HG03460 (cell line): Measurements from ENCODE around the gene HIP1.
"Not testable (repeated sequence)": the region's sequence is repeated elsewhere in the genome, so short reads cannot be mapped to it uniquely, and the experiment has no call there.

ENCODE experiments used
- ATAC-seq: cut with Tn5 transposase; IDR thresholded peaks from one replicate; pipeline ENCODE4 v1.9.1; 2021; ENCODE audit not compliant: unreplicated experiment

The HIP1 gene

DNA sequence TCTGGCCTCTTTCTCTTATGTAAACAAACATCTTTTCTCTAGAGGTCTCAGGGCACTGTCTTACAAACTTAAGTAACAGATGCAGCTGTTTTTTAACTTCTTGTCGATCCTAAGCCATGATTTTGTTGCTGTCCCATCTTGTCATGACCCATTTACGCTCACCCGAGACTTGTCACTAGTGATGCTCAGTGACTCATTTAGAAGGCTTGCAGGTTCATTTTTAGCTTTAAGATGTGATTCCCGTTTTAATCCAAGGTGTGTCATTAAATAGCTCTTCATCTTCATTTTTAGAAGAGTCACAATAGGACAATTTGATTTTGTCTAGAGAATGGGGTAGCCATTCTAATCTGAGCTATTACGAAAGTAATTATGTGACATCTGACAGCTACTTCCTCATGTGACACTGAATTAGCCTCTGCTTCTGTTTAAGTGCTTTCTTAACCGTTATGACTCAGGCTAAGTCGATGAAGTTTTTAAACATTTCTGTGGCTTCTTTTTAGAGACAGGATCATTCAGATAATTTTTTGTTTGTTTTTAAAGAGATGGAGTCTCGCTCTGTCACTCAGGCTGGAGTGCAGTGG lies 203.9 kb downstream of the HIP1 start:
- ATAC-seq: no peak

GRCh38 chr7:75533926-75534325 lies 204.8 kb downstream of the HIP1 start:
- ATAC-seq: no peak

DNA sequence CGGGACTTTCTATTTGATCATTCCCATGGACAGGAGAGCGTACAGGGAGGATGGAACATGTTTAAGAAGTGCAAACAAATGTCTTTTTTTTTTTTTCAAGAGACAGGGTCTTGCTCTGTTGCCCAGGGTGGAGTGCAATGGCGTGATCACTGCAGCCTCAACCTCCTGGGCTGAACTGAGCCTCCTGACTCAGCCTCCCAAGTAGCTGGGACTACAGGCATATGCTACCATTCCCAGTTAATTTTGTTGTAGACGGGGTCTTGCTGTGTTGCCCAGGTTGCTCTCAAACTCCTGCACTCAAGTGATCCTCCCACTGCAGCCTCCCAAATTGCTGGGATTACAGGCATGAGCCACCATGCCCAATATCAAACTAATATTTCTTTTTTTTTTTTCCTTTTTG lies 206.1 kb downstream of the HIP1 start:
- ATAC-seq: no peak

GRCh38 chr7:75531359-75531821 lies 207.4 kb downstream of the HIP1 start:
- ATAC-seq: no peak

GRCh38 chr7:75527224-75527722 lies 211.5 kb downstream of the HIP1 start:
- not testable (repeated sequence) for ATAC-seq

DNA sequence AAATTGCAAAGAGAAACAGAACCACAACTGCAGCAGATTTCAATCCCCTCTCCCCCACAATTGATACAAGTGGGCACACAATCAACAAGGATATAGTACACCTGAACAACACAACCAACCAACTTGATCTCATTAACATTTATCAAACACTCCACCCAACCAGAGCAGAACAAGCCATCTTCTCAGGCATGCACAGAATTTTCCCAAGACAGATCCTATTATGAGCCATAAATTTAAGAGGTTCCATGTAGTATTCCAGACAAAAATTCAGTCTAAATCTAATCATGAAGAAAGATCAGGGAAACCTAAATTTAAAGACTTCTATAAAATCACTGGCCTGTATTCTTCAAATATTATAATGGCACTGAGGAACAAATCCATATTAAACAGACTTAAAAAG lies 217.0 kb downstream of the HIP1 start:
- not testable (repeated sequence) for ATAC-seq

GRCh38 chr7:75518842-75519241 lies 219.9 kb downstream of the HIP1 start:
- not testable (repeated sequence) for ATAC-seq

DNA sequence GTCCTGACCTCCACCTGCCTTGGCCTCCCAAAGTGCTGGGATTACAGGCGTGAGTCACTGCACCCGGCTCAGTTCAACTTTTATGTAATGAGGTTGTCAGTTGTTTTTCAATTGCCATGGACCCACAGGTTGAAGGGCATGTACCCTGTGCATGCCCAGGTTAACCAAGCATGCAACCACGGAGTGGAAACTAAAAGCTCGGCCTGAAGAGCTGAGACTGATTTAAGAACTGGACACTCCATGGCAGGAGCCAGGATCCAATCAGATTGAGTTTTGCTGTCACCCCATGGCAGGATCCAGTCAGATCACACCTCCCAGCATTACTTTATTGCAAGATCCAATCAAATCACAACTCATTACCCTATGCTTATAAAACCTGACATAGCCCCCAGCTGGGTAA lies 229.7 kb downstream of the HIP1 start:
- ATAC-seq: not testable (repeated sequence)

DNA sequence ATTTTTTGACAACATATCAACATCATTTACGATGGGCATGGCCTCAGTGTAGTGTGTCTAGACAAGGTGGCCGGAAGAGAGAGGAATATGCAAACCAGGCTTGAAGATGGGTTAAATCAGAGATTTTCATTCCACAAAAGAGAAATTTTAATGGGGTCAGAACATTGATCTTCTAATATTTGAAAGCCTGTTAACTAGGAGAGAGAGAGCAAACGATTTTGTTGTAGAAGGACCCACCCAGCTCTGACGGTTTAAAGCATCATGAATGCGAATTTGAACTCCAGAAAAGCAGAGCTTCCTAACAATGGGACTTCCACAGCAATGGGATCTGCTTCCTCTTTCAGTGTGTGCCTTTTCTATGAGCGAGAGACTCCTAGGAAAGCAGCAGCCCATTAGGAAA lies 246.7 kb downstream of the HIP1 start, which contains the start of gene SPDYE5:
Gene SPDYE5, plus strand, starts transcription at position 301 of the 400 bp plus-strand sequence. CDS start 1,728 bp downstream, outside the sequence.
- not testable (repeated sequence) for ATAC-seq

DNA sequence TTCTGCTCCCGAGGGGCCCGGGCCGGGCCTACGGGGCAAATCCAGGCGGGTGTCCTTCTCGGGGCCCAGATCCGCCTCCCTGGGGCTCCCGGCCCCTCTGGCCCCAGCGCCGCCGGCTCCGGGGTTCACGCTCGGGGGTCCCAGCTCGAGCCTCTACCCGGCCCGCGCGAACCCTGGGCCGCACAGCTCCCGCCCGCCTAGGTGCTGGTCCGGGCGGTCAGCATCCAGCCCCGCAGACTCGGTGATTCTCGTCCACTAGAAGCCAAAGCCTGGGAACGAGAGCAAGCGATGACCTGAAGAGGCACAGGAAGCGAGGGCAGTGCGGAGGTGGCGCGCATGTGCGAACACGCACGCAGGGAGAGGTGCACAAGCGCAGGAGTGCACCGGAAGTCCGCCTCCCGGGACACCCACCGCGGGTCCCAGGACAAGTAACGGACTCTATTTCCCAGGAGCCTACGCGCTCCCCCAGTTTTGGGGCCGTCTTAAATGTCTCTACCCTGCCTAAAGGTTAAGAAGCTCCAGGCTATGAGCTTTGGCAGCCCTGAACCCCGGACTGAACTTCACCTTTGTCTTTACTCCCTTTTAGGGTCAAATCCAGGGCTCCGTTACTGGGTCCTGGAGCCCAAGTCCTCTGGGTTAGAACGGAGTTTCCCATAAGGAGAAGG lies 252.6 kb downstream of the HIP1 start, which contains the start of gene POM121C:
Gene POM121C, minus strand, starts transcription at position 321 of the 665 bp plus-strand sequence. CDS start 44,803 bp downstream, outside the sequence.
- peak; percentile 98 for ATAC-seq

- ATAC-seq: peak; percentile 21
Observed at GRCh38 chr7:75485355-75485978, 253.3 kb downstream of the HIP1 start.
